IMR-90 (cell line): ENCODE results near the gene RAPGEF2.

Source experiments
- FOS ChIP-seq: fragments of 150-350 bp; IDR thresholded peaks from 2 replicates; pipeline ENCODE4 v1.6.1; 2016; ENCODE audit warnings: low read depth, low read length
- NFE2L2 ChIP-seq: fragments of 150-350 bp; IDR thresholded peaks from 2 replicates; pipeline ENCODE4 v1.6.1; 2016; ENCODE audit warnings: low read depth, mild to moderate bottlenecking, low read length
- TF ChIP-seq, protein P1 (sequence below): conservative IDR thresholded peaks from 2 replicates; pipeline ENCODE4 v1.5.1; 2012; ENCODE audit warnings: mild to moderate bottlenecking, low read depth, low read length, improper control_type of control experiment
- TF ChIP-seq, protein P2 (sequence below): fragments of 150-350 bp; IDR thresholded peaks from 2 replicates; pipeline ENCODE4 v1.6.1; 2017; ENCODE audit warnings: mild to moderate bottlenecking, antibody characterized with exemption, low read length, low read depth

DNA sequence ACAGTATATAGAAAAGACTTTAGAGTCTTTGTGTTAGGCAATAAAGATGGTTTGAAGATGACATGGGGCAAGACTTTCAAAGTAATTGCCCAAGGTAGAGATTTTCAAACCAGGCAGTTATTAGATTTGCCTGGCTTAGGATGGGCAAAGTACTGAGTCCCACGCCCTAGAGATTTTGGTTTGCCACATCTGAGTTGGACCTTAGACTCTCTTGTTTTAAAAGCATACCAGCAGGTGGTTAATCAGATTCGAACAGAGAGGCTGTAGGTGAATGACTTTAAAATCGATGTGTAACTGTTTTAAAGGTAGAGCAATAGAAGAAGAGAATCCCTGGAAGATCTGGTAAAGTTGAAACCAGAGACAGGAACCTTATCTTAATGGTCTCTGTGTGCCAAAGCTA lies 121.5 kb downstream of the RAPGEF2 start:
- TF ChIP-seq NFE2L2 = no peak
- TF ChIP-seq, protein P1, sequence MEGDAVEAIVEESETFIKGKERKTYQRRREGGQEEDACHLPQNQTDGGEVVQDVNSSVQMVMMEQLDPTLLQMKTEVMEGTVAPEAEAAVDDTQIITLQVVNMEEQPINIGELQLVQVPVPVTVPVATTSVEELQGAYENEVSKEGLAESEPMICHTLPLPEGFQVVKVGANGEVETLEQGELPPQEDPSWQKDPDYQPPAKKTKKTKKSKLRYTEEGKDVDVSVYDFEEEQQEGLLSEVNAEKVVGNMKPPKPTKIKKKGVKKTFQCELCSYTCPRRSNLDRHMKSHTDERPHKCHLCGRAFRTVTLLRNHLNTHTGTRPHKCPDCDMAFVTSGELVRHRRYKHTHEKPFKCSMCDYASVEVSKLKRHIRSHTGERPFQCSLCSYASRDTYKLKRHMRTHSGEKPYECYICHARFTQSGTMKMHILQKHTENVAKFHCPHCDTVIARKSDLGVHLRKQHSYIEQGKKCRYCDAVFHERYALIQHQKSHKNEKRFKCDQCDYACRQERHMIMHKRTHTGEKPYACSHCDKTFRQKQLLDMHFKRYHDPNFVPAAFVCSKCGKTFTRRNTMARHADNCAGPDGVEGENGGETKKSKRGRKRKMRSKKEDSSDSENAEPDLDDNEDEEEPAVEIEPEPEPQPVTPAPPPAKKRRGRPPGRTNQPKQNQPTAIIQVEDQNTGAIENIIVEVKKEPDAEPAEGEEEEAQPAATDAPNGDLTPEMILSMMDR = no peak
- TF ChIP-seq FOS = no peak
- TF ChIP-seq, protein P2, sequence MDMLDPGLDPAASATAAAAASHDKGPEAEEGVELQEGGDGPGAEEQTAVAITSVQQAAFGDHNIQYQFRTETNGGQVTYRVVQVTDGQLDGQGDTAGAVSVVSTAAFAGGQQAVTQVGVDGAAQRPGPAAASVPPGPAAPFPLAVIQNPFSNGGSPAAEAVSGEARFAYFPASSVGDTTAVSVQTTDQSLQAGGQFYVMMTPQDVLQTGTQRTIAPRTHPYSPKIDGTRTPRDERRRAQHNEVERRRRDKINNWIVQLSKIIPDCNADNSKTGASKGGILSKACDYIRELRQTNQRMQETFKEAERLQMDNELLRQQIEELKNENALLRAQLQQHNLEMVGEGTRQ = no peak
